GM08714 (cell line): ENCODE results near the gene DPM1.

Experiments
- H3K4me3 ChIP-seq: fragments of 200-500 bp; sonication (Bioruptor generic); 2 replicates; pipeline ENCODE4 v1.5.1; 2014; ENCODE audit warnings: mild to moderate bottlenecking, low read length, inconsistent platforms
- ZNF274 ChIP-seq: IDR thresholded peaks from 2 replicates; pipeline ENCODE4 v1.6.1; 2012; ENCODE audit warnings: mild to moderate bottlenecking, low read depth, low read length

The DPM1 gene

DNA sequence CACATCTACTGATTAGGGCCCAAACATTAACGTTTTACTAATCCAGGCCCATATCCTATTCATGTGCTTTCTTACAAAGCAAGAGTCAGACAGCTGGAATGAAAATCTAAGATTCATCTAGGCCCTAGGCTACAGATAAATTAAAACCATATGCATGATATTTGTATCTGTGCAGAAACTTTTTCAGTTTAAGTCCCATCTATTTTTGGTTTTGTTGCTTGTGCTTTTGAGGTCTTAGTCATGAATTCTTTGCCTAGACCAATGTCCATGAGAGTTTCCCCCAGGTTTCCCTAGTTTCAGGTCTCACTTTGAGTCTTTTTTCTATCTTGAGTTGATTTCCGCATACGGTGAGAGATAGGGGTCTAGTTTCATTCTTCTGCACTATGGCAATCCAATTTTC is 47.3 kb downstream of the DPM1 start:
- no peak overlapping the region for H3K4me3 ChIP-seq
- TF ChIP-seq ZNF274 = no peak

DNA sequence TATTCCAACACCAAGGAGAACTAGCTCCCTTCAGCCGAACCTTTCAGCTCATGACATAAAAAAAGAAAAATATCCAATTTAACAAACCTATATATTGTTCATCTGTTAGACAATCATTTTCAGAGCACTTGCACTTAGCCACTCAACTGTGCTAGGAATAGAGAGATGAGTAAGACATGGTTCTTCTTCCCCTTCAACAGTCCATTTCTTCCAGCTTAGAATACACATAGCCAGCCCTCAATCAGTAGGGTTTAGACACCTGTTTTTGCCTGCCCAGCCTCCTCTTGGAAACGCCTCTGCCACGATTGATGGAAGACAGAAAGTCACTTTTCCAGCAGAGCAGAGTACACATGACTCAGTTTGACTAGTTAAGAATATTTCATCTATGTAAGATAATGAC is 48.9 kb downstream of the DPM1 start:
- no peak for TF ChIP-seq ZNF274
- H3K4me3 ChIP-seq = no peak overlapping the region

GRCh38 chr20:50904067-50904570 is 54.2 kb downstream of the DPM1 start:
- no peak overlapping the region for H3K4me3 ChIP-seq
- no peak for TF ChIP-seq ZNF274

- TF ChIP-seq ZNF274 = no peak
- H3K4me3 ChIP-seq = no peak overlapping the region
Measured at GRCh38 chr20:50903353-50904051, 54.8 kb downstream of the DPM1 start.

DNA sequence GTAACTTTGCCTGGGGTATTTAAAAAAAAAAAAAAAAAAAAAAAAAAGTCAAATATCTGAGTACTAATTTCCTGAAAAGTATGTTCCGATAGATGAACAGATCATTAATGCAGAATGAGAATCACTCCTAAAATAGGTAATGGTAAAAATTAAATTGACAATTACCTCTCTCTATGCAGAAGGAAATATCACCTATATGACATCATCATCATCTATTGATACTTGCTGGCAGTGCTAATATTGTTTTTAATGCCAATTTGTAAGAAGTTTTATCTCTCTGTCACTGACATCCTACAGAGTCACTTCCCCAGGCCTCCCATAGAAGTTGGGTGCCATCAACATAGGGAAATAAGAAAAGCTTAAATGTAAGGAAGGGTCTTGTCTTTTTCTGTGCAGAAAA is 57.0 kb downstream of the DPM1 start:
- TF ChIP-seq ZNF274 = no peak
- no peak overlapping the region for H3K4me3 ChIP-seq

DNA sequence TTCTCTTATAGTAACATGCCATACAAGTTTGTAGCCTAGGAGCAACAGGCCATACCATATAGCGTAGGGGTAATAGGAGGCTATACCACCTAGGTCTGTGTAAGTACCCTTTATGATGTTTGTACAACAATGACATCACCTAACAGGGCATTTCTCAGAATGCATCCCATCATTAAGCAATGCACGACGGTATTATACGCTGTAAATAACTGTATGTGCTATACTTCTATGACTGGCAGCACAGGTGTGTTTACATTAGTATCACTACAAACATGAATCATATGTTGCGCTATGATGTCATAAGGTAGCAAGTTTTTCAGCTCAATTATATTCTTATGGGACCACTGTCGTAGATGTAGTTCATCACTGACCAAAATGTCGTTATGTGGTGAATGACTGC is 58.1 kb downstream of the DPM1 start:
- no peak overlapping the region for H3K4me3 ChIP-seq
- no peak for TF ChIP-seq ZNF274

DNA sequence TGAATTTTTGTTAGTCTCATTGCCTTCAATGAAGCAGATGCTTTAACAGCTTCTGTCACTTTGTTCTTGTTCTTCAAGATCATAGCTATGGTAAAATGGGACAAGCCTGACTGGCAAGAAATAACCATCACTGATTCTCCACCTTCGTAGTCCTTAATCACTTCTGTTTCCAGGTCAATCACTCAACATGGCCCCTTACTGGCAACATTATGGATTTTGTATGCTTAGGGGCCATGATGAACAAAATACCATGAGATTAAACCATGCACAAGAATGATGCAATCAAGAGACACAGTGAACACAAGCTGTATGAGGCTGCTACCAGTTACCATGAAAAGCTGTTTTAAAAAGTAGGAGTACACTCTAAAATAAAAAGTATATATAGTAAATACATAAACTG is 59.9 kb downstream of the DPM1 start:
- no peak overlapping the region for H3K4me3 ChIP-seq
- TF ChIP-seq ZNF274 = no peak

- no peak for TF ChIP-seq ZNF274
- H3K4me3 ChIP-seq = no peak overlapping the region
Measured at GRCh38 chr20:50895111-50895830, 63.1 kb downstream of the DPM1 start.

- no peak for TF ChIP-seq ZNF274
- H3K4me3 ChIP-seq = no peak overlapping the region
Measured at GRCh38 chr20:50893620-50894019, 64.7 kb downstream of the DPM1 start.

GRCh38 chr20:50892394-50892793 is 65.9 kb downstream of the DPM1 start:
- H3K4me3 ChIP-seq = no peak overlapping the region
- TF ChIP-seq ZNF274 = no peak

DNA sequence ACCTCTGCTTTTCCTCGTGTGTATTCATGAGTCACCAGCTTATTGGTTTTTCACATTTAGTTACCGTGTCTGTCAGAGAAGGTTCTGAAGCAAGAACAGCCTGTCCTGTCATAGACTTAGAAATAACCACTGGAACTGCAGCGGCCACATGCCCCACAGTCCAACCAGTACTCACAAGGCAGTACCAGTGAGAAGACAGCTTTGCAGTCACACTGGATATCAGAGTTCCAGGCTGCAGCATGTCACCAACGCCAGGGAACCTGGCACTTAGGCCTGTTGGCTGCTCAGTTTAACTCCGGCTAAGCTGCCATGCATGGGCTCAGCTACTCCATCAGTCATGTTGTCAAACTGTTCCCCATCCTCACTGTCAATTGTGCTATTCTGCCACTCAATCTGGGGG is 67.2 kb downstream of the DPM1 start:
- no peak for TF ChIP-seq ZNF274
- H3K4me3 ChIP-seq = no peak overlapping the region

- no peak overlapping the region for H3K4me3 ChIP-seq
- no peak for TF ChIP-seq ZNF274
Measured at GRCh38 chr20:50887576-50887975, 70.8 kb downstream of the DPM1 start.

GRCh38 chr20:50886184-50886790 is 72.0 kb downstream of the DPM1 start:
- no peak for TF ChIP-seq ZNF274
- no peak overlapping the region for H3K4me3 ChIP-seq

GRCh38 chr20:50885781-50886180 is 72.6 kb downstream of the DPM1 start:
- H3K4me3 ChIP-seq = no peak overlapping the region

DNA sequence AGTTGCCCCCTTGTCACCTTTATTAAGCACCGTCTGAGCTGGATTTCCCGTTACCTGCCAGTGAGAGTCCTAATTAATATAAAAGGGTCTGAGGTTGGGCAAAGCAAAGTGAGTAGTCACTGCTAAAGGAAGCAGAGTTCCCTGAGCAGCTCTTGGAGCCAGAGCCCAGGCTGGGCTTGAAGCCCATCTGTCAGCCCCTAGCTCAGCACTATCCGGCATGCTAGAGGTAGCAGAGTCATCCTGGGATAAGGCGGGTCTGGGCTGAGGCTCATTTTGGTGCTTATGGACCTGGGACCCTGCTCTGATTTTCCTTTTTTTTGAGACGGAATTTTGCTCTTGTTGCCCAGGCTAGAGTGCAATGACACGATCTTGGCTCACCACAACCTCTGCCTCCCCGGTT is 73.3 kb downstream of the DPM1 start:
- TF ChIP-seq ZNF274 = no peak

More at GRCh38 chr20:50885781-50886180, 72.6 kb downstream of the DPM1 start:
- TF ChIP-seq ZNF274 = no peak

More for the DNA sequence above, 73.3 kb downstream of the DPM1 start:
- no peak overlapping the region for H3K4me3 ChIP-seq
